Fibroblast of pulmonary artery (primary cell): ENCODE measurements around the gene SCN9A.
A peak's percentile ranks its signal among the peaks of the same experiment; 100 is the strongest.
"Not testable (repeated sequence)": the region's sequence is repeated elsewhere in the genome, so short reads cannot be mapped to it uniquely, and the experiment has no call there.

Experiments
- DNase-seq: peaks from one replicate; pipeline ENCODE4 v3.0.0-alpha.2; 2010; ENCODE audit warnings: low read depth
- H3K4me3 ChIP-seq: replicated peaks from 2 replicates; pipeline ENCODE4 v1.5.1; 2011; ENCODE audit warnings: low read depth, mild to moderate bottlenecking, control low read depth, low read length, moderate library complexity
- TF ChIP-seq, protein P1 (sequence below): IDR thresholded peaks from 2 replicates; pipeline ENCODE4 v1.5.1; 2011; ENCODE audit warnings: mild to moderate bottlenecking, control low read depth, low read length, inconsistent platforms; ENCODE audit errors: missing control alignments

SCN9A gene

DNA sequence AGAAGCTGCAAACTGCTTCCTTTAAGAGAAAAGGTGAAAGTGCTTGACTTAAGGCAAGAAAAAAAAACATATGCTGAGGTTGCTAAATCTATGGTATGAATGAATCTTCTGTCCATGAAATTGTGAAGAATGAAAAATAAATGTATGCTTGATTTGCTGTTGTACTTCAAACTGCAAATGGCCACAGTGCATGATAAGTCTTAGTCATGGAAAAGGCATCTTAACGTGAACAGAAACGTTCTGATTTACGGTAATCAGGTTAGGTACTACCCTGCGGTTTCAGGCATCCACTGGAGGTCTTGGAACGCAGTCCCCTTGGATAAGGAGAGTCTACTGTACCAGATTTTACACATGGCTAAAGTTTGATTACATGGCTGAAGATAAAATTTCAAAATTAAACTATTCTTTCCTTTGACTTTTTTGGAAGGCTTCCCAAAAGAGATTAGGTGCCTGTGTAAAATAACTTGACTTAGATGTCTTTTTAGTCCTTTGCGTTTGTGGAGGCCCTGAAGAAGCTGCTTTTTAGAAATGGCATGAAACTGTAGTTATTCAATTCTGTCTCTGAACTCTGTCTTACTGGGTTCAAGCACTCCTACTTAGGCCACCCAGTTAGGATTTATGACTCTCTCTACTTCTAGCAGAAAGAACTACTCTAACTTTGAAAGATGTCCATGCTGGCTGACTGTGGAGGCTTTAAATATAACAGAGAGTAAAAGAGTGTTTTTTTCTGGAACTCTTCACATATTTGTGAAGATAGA is 35.9 kb upstream of the SCN9A start:
- DNase-seq, result peak; percentile 74
- TF ChIP-seq, protein P1, sequence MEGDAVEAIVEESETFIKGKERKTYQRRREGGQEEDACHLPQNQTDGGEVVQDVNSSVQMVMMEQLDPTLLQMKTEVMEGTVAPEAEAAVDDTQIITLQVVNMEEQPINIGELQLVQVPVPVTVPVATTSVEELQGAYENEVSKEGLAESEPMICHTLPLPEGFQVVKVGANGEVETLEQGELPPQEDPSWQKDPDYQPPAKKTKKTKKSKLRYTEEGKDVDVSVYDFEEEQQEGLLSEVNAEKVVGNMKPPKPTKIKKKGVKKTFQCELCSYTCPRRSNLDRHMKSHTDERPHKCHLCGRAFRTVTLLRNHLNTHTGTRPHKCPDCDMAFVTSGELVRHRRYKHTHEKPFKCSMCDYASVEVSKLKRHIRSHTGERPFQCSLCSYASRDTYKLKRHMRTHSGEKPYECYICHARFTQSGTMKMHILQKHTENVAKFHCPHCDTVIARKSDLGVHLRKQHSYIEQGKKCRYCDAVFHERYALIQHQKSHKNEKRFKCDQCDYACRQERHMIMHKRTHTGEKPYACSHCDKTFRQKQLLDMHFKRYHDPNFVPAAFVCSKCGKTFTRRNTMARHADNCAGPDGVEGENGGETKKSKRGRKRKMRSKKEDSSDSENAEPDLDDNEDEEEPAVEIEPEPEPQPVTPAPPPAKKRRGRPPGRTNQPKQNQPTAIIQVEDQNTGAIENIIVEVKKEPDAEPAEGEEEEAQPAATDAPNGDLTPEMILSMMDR, result no peak
- H3K4me3 ChIP-seq, result peak overlapping the region; percentile 25

DNA sequence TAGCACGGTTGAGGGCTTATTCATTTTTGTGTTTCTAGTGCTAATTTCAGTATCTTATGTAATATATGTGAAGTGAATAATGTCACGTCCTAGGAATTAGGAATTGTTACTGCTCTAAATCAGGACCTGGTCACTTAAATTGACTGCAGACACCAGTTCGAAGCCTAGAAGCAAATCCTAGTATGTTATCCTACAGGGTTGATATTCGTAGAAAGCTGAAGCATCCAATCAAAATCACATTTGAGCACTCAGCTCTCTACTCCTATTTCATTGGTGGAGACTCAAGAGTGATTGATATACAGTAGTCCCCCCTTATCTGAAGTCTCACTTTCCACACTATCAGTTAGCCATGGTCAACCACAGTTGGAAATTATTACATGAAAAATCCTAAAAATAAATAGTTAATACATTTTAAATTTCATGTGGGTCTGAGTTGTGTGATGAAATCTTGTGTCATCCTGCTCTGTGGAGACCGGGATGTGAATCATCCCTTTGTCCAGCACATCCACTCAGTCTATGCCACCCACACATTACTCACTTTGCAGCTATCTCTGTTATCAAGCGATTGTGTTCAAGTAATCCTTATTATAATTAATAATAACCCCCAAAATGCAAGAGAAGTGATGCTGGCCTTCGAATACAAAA is 35.2 kb upstream of the SCN9A start:
- DNase-seq, result peak; percentile 88
- no peak overlapping the region for H3K4me3 ChIP-seq
- TF ChIP-seq, protein P1, result no peak

DNA sequence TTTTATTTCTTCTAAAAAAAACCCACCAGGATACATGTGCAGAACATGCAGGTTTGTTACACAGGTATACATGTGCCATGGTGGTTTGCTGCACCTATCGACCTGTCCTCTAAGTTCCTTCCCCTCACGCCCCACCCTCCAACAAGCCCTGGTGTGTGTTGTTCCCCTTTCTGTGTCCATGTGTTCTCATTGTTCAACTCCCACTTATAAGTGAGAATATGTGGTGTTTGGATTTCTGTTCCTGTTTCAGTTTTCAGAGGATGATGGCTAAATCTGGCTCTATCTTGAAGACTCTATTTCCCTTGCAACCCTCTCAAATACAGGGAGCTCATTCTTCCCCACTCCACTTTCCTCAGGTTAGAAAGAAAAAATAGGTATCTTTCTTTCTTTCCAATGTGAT is 32.0 kb upstream of the SCN9A start:
- H3K4me3 ChIP-seq, DNase-seq: not testable (repeated sequence)

DNA sequence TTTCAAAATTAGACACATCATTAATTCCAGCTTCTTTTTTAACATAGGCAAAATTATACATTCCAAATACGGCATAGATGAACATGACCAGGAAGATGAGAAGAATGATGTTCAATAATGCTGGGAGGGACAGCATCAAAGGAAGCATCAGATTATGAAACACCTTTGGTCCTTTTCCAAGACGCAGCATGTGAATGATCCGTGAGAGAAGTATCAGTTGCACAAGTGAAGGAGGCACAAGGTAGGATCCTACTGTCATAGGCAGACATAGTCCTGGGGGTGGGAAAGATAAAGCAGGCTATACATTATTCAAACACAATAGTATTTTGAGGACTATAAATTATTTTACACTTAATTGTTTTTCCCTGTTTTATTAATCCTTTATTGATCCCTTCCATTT is 30.6 kb upstream of the SCN9A start:
- H3K4me3 ChIP-seq, result no peak overlapping the region
- TF ChIP-seq, protein P1, result no peak
- DNase-seq, result no peak

DNA sequence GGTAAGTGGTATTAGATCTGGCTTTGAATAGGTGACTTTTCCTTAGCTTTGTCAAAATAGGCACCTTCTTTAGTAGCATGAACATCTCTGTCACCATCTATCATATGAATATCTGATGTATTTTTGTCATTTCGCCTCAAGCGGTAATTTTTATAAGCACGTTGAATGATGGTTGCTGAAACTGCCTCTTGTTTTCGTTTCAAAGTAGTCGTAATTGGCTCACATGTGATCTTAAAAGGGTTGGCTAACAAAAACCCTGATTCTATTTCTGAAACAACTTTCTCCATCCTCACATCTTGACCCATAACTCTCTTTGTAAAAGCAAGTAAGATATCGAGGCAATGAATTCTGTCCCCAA is 29.8 kb upstream of the SCN9A start:
- TF ChIP-seq, protein P1, result no peak
- no peak overlapping the region for H3K4me3 ChIP-seq
- DNase-seq, result no peak

DNA sequence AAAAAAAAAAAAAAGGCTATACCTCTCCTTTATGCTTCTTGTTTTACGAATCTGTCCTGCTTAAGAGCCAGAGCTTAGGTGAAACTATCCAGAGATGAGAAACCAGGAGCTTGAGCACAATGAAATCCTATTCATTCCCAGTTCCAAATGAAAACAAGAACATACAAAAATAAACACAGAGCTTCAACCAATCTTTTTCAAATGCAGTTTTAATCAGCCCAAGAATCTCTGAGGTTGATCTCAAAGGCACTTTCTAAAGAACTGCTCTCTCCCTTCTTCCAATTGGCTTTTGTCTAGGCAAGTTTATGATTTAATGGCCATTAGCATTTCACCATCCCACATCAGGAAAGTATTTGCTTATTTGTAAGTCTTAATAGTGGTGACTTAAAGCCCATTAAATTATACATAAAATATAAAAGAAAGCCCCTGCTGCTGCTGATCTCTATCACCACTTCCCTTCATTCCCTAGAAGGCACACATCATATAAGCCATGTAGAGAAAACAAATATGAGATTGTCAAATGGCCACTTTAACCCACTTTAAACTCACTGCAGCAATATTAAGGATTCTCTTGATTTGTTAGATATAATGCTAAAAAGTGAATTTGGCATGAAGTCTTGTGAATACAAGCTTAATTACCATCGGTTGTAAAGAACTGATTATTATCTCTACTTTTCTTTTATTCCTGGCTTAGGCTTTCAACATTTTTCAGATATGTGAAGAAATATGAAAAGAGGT is 29.3 kb upstream of the SCN9A start:
- DNase-seq, result no peak
- TF ChIP-seq, protein P1, result no peak
- H3K4me3 ChIP-seq, result no peak overlapping the region

DNA sequence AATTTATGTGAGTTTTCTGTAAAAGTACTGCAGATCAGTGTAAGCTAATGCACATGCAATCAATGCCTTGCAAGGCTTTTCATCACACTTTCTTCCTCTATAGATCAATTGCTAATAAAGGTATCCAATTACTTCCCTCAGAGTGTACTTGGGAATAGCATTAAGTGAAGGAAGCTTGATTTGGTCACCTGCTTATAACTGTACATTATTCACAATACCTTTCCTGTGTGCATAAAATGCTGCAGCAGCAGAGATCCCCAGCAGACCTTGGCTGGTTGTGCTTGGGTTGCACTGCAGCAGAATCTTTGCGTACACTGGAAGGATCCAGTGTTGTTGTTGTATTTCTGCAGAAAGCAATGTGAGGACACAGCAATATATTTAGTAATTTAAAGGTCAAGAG is 18.5 kb upstream of the SCN9A start:
- TF ChIP-seq, protein P1, result no peak

More for the DNA sequence above, 18.5 kb upstream of the SCN9A start:
- H3K4me3 ChIP-seq, result no peak overlapping the region
- no peak for DNase-seq
